22Rv1 (cell line): Measurements from ENCODE around the gene RER1.

Source experiments
- CTCF ChIP-seq: fragments of 450-650 bp; IDR thresholded peaks from 2 replicates; pipeline ENCODE4 v1.5.1; 2017; ENCODE audit warnings: mild to moderate bottlenecking
- ZFX ChIP-seq: fragments of 450-650 bp; IDR thresholded peaks from 2 replicates; pipeline ENCODE4 v1.6.1; 2017; ENCODE audit warnings: antibody characterized with exemption, borderline replicate concordance

GRCh38 chr1:2403273-2403672, 11.6 kb downstream of the RER1 start:
- TF ChIP-seq CTCF (no peak), ZFX (no peak)
